Effector memory CD8-positive, alpha-beta T cell (primary cell): ENCODE measurements around the gene SF3A1.

Experiments used
- ATAC-seq: fragments of 150-1000 bp; cut with Tn5 transposase; replicated peaks from 2 replicates; pipeline ENCODE4 v1.10.0; 2021; ENCODE audit warnings: mild to moderate bottlenecking, moderate library complexity
- DNase-seq, 3 experiments: peaks; one replicate each; pipeline ENCODE4 v3.0.0; 2021
- H3K27ac Mint-ChIP-seq, 2 donors: one replicate each; pipeline ENCODE4 v1.8.0; 2022; ENCODE audit warnings: mild to moderate bottlenecking in 2 of 2, mixed read lengths in 2 of 2, moderate library complexity in 2 of 2
- H3K27me3 Mint-ChIP-seq, 2 donors: one replicate each; pipeline ENCODE4 v1.8.0; 2022; ENCODE audit warnings: mixed read lengths in 2 of 2
- H3K36me3 Mint-ChIP-seq: one replicate; pipeline ENCODE4 v1.8.0; 2022; ENCODE audit warnings: mild to moderate bottlenecking, moderate library complexity, mixed read lengths; ENCODE audit not compliant: insufficient read depth
- H3K4me1 Mint-ChIP-seq, 2 donors: one replicate each; pipeline ENCODE4 v1.8.0; 2022; ENCODE audit warnings: low read depth in 2 of 2, mixed read lengths in 2 of 2
- H3K4me3 Mint-ChIP-seq, 2 donors: one replicate each; pipeline ENCODE4 v1.8.0; 2022; ENCODE audit warnings: mild to moderate bottlenecking in 2 of 2, mixed read lengths in 2 of 2, moderate library complexity in 2 of 2
- H3K9me3 Mint-ChIP-seq, 2 donors: one replicate each; pipeline ENCODE4 v1.8.0; 2022; ENCODE audit warnings: mixed read lengths in 2 of 2

The SF3A1 gene

DNA sequence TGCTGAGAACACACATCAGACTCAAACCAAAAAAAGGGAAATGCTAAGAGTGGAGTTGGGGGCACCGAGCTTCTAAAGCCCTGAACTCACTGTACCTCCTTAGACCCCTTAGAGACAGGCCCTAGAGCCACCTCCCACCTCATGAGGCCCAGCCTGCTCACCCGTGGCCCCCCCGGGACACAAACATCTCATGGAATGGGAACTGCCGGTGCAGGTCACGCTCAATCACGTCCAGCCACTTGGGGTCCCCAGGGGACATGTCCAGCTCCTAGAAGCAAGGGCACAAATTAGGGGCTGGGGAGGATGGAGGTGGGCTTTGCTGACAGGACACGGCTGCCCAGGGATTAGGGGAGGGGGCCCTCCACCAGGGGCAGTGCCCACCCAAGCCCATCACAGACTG is 61.1 kb downstream of the SF3A1 start:
- peak overlapping the region in 1 of 2 donors; percentile 92 for H3K27ac Mint-ChIP-seq

DNA sequence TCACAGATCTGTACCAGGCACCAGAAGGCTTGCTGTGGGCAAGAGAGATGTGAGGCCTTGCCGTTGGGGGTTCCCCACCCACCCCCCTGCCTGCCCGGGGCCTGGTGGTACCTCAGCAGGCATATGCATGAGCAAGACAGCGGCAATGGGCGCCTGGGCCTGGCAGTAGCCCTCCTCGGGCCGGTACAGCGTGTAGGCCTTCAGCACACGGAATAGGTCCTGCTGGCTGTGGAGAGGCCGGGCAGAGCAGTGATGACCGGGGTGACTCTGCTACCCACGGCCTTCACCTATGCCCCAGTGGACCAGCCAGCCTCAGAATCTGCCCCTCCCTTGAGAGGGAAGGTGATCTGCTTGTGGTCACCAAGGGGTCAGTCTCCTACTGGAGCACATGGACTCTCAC is 61.9 kb downstream of the SF3A1 start:
- no peak for ATAC-seq
- no peak for DNase-seq
- Mint-ChIP-seq H3K27me3 (no peaks in the 10 kb centered on the region), H3K27ac (peak overlapping the region in 1 of 2 donors; percentile 89), H3K4me3 (no peak overlapping the region), H3K9me3 (no peaks in the 10 kb centered on the region), H3K4me1 (peaks cover 18 to 22% of the 10 kb centered on the region in 2 donors), H3K36me3 (peaks cover 61% of the 10 kb centered on the region)

More for the DNA sequence above, 61.1 kb downstream of the SF3A1 start:
- Mint-ChIP-seq H3K4me3 (no peak overlapping the region), H3K27me3 (no peaks in the 10 kb centered on the region), H3K9me3 (no peaks in the 10 kb centered on the region), H3K4me1 (peaks cover 13 to 14% of the 10 kb centered on the region in 2 donors), H3K36me3 (peaks cover 61% of the 10 kb centered on the region)
- no peak for DNase-seq
- no peak for ATAC-seq

DNA sequence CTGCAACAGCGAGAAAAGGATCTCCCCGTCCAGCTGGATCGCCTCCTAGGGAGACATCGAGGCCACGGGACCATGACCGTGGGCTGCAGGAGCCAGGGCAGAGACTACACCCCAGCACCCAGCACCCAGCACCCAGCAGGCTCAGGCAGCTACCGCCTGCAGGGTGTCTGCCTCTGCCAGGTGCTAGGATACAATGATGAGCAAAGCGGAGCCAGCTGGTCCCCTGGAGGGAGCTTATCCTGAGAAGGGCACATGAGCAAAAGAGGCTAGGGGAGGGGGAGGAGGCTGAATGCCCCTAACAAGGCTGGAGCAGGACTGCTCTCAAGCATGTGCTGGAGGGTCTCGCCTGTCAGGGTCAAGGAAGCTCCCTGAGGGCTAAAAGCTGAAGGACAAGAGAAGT is 62.6 kb downstream of the SF3A1 start:
- H3K4me3 Mint-ChIP-seq, result no peak overlapping the region
- no peak for ATAC-seq
- no peaks in the 10 kb centered on the region for H3K27me3 Mint-ChIP-seq
- DNase-seq, result no peak
- H3K9me3 Mint-ChIP-seq, result no peaks in the 10 kb centered on the region
- peaks cover 57% of the 10 kb centered on the region for H3K36me3 Mint-ChIP-seq
- H3K4me1 Mint-ChIP-seq, result peaks cover 22 to 24% of the 10 kb centered on the region in 2 donors
- peak overlapping the region in 1 of 2 donors; percentile 89 for H3K27ac Mint-ChIP-seq

DNA sequence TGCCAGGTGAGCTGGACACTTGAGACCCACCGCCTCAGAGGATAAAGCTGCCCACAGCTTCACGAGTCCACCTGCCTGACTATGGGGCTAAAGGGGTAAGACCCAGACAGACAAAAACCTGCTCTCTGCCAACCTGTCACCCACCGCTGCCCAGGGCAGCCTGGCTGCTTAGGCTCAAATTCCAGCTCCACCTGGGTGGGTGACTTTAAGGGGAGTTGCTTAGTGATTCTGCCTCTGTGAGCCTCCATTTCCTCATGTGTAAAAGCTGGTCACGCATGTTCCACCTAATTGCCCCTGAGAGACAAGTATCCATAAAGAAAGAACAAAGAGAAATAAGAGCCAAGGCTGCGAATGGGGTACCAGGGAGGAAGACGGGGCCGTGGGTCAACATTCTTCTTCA is 63.7 kb downstream of the SF3A1 start:
- H3K27me3 Mint-ChIP-seq, result no peaks in the 10 kb centered on the region
- H3K27ac Mint-ChIP-seq, result peak overlapping the region; percentile 88 to 89
- peaks cover 55% of the 10 kb centered on the region for H3K36me3 Mint-ChIP-seq
- H3K9me3 Mint-ChIP-seq, result no peaks in the 10 kb centered on the region
- DNase-seq, result no peak
- peaks cover 24 to 25% of the 10 kb centered on the region in 2 donors for H3K4me1 Mint-ChIP-seq
- no peak overlapping the region for H3K4me3 Mint-ChIP-seq
- ATAC-seq, result no peak

DNA sequence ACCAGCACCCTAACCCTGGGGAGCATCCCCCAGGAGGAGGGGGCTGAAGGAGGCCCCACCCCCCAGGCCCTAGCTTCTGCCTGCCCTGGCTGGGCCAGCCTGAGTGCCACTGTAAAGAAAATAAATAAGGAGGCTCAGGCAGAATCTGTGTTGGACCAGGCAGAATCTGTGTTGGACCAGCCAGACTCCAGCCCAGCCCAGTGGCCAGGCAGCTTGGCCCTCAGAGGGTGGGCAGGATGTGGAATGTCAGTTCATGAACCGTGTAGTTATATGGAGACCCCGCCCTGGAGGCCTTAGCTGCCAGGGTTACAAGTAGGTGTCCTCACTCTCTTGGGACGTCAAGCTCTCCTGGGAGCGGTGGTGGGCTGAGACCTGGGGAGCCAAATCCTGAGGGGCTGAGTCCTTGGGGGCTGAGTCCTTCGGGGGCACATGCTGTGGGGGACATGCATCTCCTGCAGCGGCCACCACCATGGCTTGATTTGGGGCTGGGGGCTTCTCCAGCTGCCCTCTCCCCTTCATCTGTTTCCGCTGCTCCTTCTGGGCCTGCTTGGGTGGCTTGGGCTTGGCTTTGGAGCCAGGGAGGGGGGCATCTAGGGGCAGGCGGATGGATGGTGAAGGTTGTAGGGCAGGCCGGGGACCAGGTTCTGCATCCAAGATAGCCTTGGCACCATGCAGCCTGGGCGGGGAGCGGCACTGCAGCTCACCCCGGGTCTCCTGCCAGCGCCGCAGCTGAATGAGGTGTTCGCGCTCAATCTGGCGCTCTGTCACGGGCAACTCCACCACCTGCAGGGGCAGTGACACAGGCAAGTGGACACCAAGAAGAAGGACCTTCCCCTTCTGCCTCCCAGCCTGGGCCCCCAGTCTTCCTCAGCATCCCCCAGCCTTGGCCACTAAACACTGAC is 64.4 kb downstream of the SF3A1 start:
- ATAC-seq (no peak), DNase-seq (no peak)
- H3K36me3 Mint-ChIP-seq, result peaks cover 50% of the 10 kb centered on the region
- H3K9me3 Mint-ChIP-seq, result no peaks in the 10 kb centered on the region
- no peak overlapping the region for H3K4me3 Mint-ChIP-seq
- peak overlapping the region in 1 of 2 donors; percentile 90 for H3K27ac Mint-ChIP-seq
- H3K27me3 Mint-ChIP-seq, result no peaks in the 10 kb centered on the region
- H3K4me1 Mint-ChIP-seq, result peaks cover 27 to 28% of the 10 kb centered on the region in 2 donors

DNA sequence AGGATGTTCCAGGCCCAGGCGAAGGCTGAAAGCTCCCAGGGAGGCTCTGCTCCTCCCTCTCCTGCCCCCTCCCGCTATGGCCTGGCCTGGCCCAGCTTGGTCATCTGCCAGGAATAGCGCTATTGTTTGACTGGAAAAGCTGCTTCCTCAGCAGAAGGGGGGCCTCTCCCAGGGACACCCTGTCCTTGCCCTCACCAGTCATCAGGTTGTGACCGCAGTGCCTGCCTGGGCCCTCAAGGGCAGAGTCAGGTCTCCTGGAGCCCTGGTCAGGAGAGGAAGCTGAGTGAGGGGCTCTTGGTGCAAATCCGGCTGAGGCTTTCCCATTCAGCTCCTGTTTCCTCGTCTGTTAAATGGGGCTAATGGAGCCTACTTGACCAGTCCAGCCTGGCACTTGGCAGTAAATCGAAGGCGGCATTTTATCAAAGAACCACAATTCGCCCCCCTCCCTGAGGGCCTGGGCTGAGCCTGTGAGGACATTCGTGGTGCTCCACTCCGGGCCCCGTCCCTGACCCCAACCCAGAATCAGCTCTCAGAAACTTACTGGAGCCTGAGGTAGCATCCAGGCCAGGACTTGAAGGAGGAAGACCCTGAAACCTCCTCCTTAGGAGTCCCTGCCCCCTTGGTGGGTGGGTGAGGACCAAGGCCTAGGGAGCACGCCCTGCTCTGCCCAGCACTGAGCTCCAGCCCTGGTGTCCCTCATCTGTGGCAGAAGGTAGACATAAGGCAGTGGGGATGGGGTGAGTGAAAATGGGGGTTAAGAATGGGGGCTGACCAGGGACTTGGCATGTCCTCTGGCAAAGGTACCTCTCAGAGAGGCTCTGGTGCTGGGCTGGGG is 65.4 kb downstream of the SF3A1 start:
- Mint-ChIP-seq H3K27me3 (no peaks in the 10 kb centered on the region), H3K27ac (peak overlapping the region; percentile 76 to 90), H3K4me3 (no peak overlapping the region), H3K9me3 (no peaks in the 10 kb centered on the region), H3K4me1 (peaks cover 32% of the 10 kb centered on the region in 2 donors), H3K36me3 (peaks cover 50% of the 10 kb centered on the region)
- DNase-seq (no peak), ATAC-seq (no peak)

DNA sequence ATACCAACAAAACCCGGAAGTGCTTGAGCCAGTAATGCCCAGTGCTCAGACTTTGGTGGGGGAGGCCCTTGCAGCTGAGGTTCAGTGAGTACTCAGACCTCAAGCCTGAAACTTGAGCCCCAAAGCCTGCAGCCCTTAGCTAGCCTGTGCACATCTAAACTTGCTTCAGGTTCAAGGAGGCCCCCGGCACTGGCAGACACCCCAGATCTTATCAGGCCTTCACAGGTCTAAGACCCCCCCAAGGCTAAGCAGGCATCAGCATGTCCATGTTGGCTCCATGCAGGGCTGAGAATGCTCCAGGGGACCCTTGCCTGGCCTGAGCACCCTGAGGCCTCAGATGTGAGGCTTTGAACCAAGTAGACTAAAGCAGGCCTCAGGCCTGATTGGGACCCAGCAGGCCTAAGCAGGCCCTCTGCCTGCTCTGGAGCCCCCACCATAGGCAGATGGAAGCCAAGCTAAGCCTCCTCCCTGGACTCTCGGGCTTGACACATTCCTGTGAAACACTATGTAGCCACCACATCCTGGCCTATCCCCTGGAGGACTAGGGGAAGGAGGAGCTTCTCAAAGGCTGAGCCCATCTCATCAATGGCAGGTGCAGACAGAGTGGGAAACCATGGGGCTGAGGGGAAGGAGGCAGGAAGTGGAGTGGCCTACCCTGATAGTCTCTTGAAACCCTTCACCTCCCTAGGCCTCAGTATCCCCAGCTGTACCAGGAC is 66.2 kb downstream of the SF3A1 start:
- DNase-seq, result no peak
- Mint-ChIP-seq H3K9me3 (no peaks in the 10 kb centered on the region), H3K27ac (peak overlapping the region; percentile 76 to 90)

GRCh38 chr22:30289980-30290313 is 66.7 kb downstream of the SF3A1 start:
- Mint-ChIP-seq H3K4me1 (peaks cover 32% of the 10 kb centered on the region in 2 donors), H3K4me3 (peak overlapping the region; percentile 87 to 94), H3K27me3 (no peaks in the 10 kb centered on the region), H3K36me3 (peaks cover 43% of the 10 kb centered on the region), H3K9me3 (no peaks in the 10 kb centered on the region), H3K27ac (peak overlapping the region; percentile 76 to 90)
- peak; percentile 39 for ATAC-seq
- no peak for DNase-seq

More for the DNA sequence above, 66.2 kb downstream of the SF3A1 start:
- H3K4me3 Mint-ChIP-seq, result peak overlapping the region; percentile 87 to 94
- no peaks in the 10 kb centered on the region for H3K27me3 Mint-ChIP-seq
- peaks cover 44% of the 10 kb centered on the region for H3K36me3 Mint-ChIP-seq
- ATAC-seq, result no peak
- peaks cover 32% of the 10 kb centered on the region in 2 donors for H3K4me1 Mint-ChIP-seq

DNA sequence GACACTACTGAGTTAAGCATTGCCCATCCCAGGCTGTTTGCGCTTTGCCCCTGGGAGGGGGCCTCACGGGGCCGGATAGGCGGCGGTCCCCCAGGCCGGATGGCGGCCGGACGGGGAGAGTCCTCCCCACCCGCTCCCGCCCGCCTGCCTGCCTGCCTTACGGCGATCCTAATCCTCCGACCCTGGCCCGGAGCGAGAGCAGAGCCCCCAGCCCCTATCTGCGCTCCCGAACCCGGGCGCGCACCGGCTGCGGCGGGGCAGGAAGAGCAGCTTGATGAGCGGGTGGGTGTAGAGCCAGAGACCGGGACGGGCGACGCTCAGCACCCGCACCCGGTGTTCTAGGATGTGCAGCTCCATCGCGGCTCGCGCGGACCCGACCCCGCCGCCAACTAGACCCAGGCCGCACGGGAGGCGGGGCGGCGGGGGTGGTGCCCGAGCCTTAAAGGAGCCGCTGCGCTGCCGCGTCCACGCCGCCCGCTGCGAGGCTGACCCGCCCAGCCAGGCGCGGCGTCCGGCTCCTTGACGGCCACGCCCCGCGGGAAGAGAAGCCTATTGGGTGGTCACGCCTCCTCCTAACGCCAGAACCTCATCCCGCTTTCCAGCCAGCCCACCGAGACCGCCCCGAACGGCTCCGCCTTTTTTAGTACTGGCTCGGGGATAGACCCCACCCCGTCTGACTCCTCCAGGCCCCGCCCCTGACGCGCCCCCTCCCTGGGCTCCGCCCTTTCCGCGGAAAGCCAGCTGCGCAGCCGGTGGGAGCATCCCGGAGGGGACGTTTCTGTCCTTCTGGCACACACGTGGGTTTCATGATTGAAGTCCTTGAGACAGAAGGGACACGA is 67.3 kb downstream of the SF3A1 start, which contains the start of gene CASTOR1:
CASTOR1 (minus strand) TSS at position 365 of the 839 bp plus-strand sequence; CDS start at position 357, 8 bp downstream.
- ATAC-seq, result peak; percentile 77
- H3K27me3 Mint-ChIP-seq, result no peaks in the 10 kb centered on the region
- peak; percentile 79 to 83 (median 79) for DNase-seq
- H3K27ac Mint-ChIP-seq, result peak within 1 kb of the TSS; percentile 76 to 90
- H3K36me3 Mint-ChIP-seq, result peaks cover 42% of the 10 kb centered on the region
- peak within 1 kb of the TSS; percentile 87 to 94 for H3K4me3 Mint-ChIP-seq
- peaks cover 32 to 36% of the 10 kb centered on the region in 2 donors for H3K4me1 Mint-ChIP-seq
- no peaks in the 10 kb centered on the region for H3K9me3 Mint-ChIP-seq

DNA sequence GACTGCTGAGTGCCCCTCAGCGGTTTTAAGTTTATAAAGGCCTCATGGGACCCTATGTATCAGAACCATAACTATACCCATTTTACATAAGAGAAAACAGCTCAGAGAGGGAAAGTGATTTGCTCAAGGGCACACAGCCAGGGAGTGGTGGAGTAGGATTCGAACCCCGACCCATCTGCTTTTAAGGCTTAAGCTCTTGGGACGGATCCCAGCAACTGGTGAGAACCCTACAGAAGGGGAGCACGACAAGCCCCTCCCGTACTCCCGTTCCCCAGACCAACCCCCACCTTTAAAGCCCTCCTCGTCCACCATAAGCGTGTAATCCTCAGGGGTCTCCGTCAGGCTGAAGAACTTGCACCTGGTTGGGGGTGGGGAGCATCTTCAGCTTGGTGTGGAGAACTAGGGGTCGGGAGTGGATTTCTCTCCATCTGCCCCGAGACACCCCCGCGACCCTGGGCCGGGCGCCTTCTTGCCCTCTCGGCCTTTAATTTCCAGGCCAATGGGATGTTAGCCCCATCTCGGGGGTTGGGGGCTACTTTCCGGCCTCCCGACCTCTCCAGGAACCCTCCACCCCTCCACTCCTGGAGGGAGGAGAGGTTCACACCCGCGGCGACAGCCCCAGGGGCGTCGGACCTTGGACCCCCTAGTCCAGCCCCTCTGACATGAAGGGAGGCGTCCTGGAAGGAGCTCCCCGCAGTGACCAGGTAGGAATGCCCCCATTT is 68.1 kb downstream of the SF3A1 start:
- no peak for ATAC-seq

DNA sequence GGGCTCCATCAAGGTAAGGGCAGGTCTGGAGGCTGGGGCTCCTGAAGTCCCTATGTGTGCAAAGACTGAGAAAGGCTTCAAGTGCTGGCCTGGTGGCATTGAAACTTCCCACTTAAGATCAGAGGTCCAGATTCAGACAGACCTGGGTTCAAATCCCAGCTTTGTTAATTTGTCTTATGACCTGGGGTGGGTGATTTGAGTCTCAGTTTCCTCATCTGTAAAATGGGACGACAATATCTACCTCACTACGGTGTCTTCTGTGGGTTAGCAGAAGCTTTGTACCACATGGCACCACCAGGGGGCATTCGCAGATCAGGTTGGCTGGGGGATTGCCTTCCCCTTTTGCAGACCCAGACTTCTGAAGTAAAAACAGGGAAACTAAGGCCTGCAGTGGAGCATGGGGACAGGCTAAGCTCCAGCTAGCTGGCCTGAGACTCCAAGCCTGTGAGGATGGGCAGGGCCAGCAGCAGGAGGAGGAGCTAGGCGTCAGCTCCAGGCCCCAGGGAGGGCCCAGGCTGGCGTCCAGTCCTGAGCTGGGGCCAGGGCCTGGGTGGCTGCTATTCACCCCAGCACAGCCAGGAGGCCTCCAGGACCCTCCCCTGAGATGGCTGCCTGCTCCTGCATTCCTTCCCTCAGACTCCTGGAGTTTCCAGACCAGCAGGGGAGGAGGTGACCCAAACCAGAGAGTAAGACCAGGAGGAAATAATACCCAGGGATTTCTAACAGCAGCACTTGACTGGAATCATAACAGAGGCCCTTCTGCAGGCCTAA is 68.9 kb downstream of the SF3A1 start:
- peaks cover 28 to 38% of the 10 kb centered on the region in 2 donors for H3K4me1 Mint-ChIP-seq
- peak overlapping the region; percentile 71 to 79 for H3K27ac Mint-ChIP-seq

More for the DNA sequence above, 68.1 kb downstream of the SF3A1 start:
- H3K9me3 Mint-ChIP-seq, result no peaks in the 10 kb centered on the region
- peaks cover 35% of the 10 kb centered on the region for H3K36me3 Mint-ChIP-seq
- no peak for DNase-seq
- peak overlapping the region; percentile 71 to 79 for H3K27ac Mint-ChIP-seq
- H3K27me3 Mint-ChIP-seq, result no peaks in the 10 kb centered on the region
- H3K4me3 Mint-ChIP-seq, result peak overlapping the region; percentile 87 to 94
- peaks cover 32 to 35% of the 10 kb centered on the region in 2 donors for H3K4me1 Mint-ChIP-seq

More for the DNA sequence above, 68.9 kb downstream of the SF3A1 start:
- peak; percentile 83 to 90 (median 88) for DNase-seq
- Mint-ChIP-seq H3K36me3 (peaks cover 29% of the 10 kb centered on the region), H3K9me3 (no peaks in the 10 kb centered on the region), H3K27me3 (no peaks in the 10 kb centered on the region), H3K4me3 (peak overlapping the region; percentile 87 to 94)
- ATAC-seq, result peak; percentile 46
